Colonic mucosa (tissue), 4 donors: ENCODE measurements around the gene HJURP. TPM values are rescaled to one million over a fixed set of nuclear protein-coding genes. Genes with fewer than 3 reads are reported as not detected.

Source experiments
- DNase-seq: peaks from one replicate; pipeline ENCODE4 v3.0.0-alpha.2; 2020
- H3K27ac ChIP-seq: fragments of 200-600 bp; one replicate; pipeline ENCODE4 v1.8.0; 2021
- H3K27me3 ChIP-seq: fragments of 200-600 bp; one replicate; pipeline ENCODE4 v1.8.0; 2021
- H3K36me3 ChIP-seq: fragments of 200-600 bp; one replicate; pipeline ENCODE4 v1.8.0; 2021
- H3K4me1 ChIP-seq: fragments of 200-600 bp; one replicate; pipeline ENCODE4 v1.8.0; 2021; ENCODE audit warnings: mild to moderate bottlenecking
- H3K4me3 ChIP-seq: fragments of 200-600 bp; one replicate; pipeline ENCODE4 v1.8.0; 2021
- H3K9ac ChIP-seq, 2 donors: one replicate each; pipeline ENCODE4 v1.7.0; 2013; ENCODE audit warnings: control low read depth in 2 of 2, low read depth in 2 of 2, low read length in 2 of 2
- H3K9me3 ChIP-seq: fragments of 200-600 bp; one replicate; pipeline ENCODE4 v1.8.0; 2021
- intact Hi-C: fragments of 100-400 bp; cut with DNase I; formaldehyde crosslinking; loops from one replicate; pipeline ENCODE4 v1.14.1; 2022
- total RNA-seq, 2 donors: library from RNA; stranded (reverse); fragmentation: NEBNext Ultra II Directional in 1 of 2; extraction: Animal tissue kit (Norgen Biotek cat#: 25700) in 1 of 2; gene quantifications; one replicate each; pipeline ENCODE4 v1.2.1, GENCODE V29; 2021
- TF ChIP-seq, protein P1 (sequence below): fragments of 200-600 bp; IDR thresholded peaks from one replicate; pipeline ENCODE4 v1.8.0; 2022; ENCODE audit warnings: antibody characterized with exemption, mild to moderate bottlenecking
- donor health status: healthy.
- donor health status: DM: no; HTN: no; CAD: no.
- donor health status: DM: no; HTN: no; CAD: no.

The HJURP gene
- total RNA-seq, 2 donors from 2014 or later, result 8.9 to 40.8 TPM

DNA sequence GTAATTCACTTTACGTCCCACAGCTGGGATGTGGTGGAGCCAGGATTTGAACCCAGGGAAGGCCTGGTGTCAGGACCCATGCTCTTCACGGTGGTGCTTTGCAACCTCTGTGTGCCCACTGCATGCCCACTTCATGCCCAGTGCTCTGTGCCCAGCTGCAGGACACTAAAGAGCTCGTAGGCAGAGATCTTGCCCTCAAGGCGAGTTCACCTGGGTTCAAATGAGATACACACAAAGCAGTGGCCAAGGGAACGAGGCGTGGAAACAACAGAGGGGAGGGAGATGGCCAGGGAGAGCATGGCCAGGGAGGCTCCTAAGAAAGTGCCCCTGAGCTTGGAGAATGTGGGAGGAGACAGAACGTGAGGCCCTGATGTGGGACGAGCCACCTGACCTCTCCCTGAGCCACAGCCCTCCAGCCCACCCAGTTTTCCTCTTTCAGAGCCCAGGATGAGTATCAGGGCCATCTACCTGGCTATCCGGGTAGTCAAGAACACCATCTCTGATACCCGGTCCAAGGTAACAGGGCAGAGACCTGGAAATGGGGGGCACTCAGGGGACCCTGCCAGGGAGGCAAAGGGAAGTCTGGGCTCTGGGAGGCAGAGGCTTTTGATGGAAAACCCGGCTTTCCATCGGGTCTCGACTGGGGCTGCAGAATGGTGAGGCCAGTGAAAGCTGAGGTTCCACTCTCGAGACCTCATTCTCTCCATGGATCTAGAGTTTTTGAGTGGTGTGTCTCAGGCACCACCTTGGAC lies 55.8 kb downstream of the HJURP start:
- TF ChIP-seq, protein P1, sequence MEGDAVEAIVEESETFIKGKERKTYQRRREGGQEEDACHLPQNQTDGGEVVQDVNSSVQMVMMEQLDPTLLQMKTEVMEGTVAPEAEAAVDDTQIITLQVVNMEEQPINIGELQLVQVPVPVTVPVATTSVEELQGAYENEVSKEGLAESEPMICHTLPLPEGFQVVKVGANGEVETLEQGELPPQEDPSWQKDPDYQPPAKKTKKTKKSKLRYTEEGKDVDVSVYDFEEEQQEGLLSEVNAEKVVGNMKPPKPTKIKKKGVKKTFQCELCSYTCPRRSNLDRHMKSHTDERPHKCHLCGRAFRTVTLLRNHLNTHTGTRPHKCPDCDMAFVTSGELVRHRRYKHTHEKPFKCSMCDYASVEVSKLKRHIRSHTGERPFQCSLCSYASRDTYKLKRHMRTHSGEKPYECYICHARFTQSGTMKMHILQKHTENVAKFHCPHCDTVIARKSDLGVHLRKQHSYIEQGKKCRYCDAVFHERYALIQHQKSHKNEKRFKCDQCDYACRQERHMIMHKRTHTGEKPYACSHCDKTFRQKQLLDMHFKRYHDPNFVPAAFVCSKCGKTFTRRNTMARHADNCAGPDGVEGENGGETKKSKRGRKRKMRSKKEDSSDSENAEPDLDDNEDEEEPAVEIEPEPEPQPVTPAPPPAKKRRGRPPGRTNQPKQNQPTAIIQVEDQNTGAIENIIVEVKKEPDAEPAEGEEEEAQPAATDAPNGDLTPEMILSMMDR, result no peak
- H3K27me3 ChIP-seq, result no peaks in the 10 kb centered on the region
- H3K4me1 ChIP-seq, result no peaks in the 10 kb centered on the region
- no peaks in the 10 kb centered on the region for H3K36me3 ChIP-seq
- no peaks in the 10 kb centered on the region for H3K9me3 ChIP-seq
- no peak overlapping the region for H3K27ac ChIP-seq
- no peak overlapping the region for H3K4me3 ChIP-seq
- intact Hi-C loops, result no loop called here
- no peak for DNase-seq
- H3K9ac ChIP-seq, result no peak overlapping the region

DNA sequence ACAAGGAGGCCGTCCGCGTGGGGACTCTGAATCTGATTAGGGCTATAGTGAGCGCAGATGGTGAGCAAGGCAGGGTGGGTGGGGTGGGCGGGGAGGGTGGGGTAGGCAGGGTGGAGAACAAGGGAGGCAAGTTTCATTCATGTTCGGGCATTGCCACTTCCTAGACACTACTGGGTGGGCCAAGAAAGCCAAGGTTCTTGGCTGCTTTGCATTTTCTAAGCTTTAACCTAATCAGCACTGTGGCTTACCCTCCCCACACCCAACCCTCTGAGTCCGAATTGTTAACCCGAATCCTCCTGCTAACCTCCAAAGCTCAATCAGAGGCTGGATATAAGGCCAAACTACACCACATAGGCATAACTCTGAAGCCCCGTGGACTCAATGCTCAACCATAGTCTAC lies 58.1 kb downstream of the HJURP start:
- Histone ChIP-seq H3K4me3 (no peak overlapping the region), H3K4me1 (no peaks in the 10 kb centered on the region), H3K9ac (no peak overlapping the region), H3K36me3 (no peaks in the 10 kb centered on the region), H3K27ac (no peak overlapping the region), H3K27me3 (no peaks in the 10 kb centered on the region), H3K9me3 (no peaks in the 10 kb centered on the region)
- TF ChIP-seq, protein P1, result no peak
- intact Hi-C loops, result no loop called here
- DNase-seq, result no peak

DNA sequence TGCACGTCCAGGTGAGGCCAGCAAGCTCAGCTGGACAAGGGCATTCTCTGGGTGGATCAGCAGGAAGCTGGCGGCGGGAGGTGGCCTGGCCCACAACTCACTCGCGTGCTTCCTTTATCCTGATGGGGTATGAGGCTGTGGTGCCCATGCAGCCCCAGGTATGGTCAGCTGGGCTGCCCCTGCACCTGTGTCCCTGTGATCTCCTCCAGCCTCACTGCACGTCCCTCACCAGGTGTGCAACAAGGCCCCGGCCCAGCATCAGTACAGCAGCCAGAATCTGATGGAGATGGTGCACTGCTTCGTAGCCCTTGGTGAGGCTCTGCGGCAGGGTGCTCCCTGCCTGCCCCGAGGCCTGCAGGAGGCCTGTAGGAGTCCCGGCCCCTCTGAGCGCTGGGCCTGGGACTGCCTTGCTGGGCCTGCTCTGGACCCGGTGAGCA lies 58.6 kb downstream of the HJURP start:
- no peak overlapping the region for H3K27ac ChIP-seq
- no peaks in the 10 kb centered on the region for H3K27me3 ChIP-seq
- DNase-seq, result peak; percentile 12
- H3K36me3 ChIP-seq, result no peaks in the 10 kb centered on the region
- no peaks in the 10 kb centered on the region for H3K4me1 ChIP-seq
- H3K4me3 ChIP-seq, result no peak overlapping the region
- no peak overlapping the region for H3K9ac ChIP-seq
- intact Hi-C loops, result no loop called here
- H3K9me3 ChIP-seq, result no peaks in the 10 kb centered on the region
- TF ChIP-seq, protein P1, result no peak

DNA sequence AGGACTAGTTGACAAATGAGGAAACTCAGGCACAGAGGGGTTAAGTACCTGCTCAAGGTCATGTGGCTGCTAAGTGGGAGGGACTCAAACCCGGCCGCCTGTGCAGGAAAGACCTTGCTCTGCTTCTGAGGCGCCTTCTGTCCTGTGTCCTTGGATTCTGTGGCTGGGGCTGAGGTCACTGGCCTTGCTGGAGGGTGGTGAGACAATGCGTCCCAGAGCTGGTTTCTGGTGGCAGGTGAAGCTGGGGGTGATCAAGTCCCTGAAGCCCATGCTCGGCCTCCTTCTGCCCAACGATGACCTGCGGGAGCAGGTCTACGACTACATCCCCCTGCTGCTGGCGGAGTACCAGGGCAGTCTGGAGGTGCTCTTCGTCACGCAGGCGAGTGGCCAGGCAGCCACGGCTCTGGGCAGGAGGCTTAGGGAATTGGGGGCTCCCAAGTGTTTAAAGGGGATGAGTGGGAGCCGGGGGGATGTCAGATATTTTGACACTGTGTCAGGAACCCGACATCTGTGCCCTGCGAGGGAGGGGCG lies 60.1 kb downstream of the HJURP start:
- H3K27me3 ChIP-seq, result no peaks in the 10 kb centered on the region
- H3K9ac ChIP-seq, result no peak overlapping the region
- H3K4me1 ChIP-seq, result no peaks in the 10 kb centered on the region
- no peaks in the 10 kb centered on the region for H3K9me3 ChIP-seq
- TF ChIP-seq, protein P1, result no peak
- H3K4me3 ChIP-seq, result no peak overlapping the region
- intact Hi-C loops, result no loop called here
- no peaks in the 10 kb centered on the region for H3K36me3 ChIP-seq
- no peak overlapping the region for H3K27ac ChIP-seq
- DNase-seq, result peak; percentile 15

DNA sequence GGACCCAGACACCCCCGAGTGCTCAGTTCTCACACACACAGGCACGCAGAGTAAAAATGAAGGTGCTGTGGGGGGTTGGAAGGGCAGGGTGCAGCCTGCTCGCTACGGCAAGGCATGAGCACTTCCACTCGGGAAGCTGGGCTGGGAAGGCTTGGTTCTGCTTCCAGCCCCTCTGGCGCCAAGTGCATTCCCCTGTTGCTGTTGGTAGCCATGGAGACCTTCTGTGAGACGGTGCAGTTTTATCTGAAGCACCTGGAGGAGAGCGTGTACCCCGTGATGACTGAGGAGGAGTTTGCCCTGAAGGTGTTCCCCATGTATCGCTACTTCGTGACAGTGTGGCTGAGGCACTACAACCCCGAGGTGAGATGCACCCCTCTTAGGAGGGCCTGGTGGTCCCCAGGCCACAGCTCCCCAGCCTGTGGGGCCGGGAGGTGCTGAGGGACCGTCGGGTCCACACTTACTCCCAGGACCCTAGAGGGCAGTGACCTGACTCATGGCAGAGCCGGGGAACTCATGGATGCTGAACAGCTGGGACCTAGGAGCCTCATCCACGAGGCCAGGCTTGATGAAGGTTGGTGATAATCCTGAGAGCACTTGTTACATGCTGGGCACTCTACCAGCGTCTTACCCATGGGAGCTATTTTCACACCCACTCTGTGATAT lies 60.7 kb downstream of the HJURP start:
- no peaks in the 10 kb centered on the region for H3K36me3 ChIP-seq
- H3K4me1 ChIP-seq, result no peaks in the 10 kb centered on the region
- no peak overlapping the region for H3K9ac ChIP-seq
- H3K27me3 ChIP-seq, result no peaks in the 10 kb centered on the region
- intact Hi-C loops, result no loop called here
- no peaks in the 10 kb centered on the region for H3K9me3 ChIP-seq
- no peak overlapping the region for H3K27ac ChIP-seq
- TF ChIP-seq, protein P1, result no peak
- H3K4me3 ChIP-seq, result no peak overlapping the region
- DNase-seq, result no peak
